Fibroblast of mammary gland (primary cell): ENCODE data around the gene LAPTM5.

Source experiments
- DNase-seq: peaks from one replicate; pipeline ENCODE4 v3.0.0-alpha.2; 2010; ENCODE audit warnings: low read depth
- H3K4me3 ChIP-seq: 2 replicates; pipeline ENCODE4 v1.5.1; 2011; ENCODE audit warnings: low read depth, mild to moderate bottlenecking, low read length, moderate library complexity; ENCODE audit not compliant: control insufficient read depth
- CTCF ChIP-seq: conservative IDR thresholded peaks from 2 replicates; pipeline ENCODE4 v1.5.1; 2011; ENCODE audit warnings: low read depth, low read length, inconsistent platforms; ENCODE audit not compliant: control insufficient read depth, insufficient read depth

The LAPTM5 gene

GRCh38 chr1:30728340-30728739 lies 29.2 kb downstream of the LAPTM5 start:
- H3K4me3 ChIP-seq, result no peak overlapping the region
- no peak for TF ChIP-seq CTCF
- no peak for DNase-seq

GRCh38 chr1:30727824-30728223 lies 29.8 kb downstream of the LAPTM5 start:
- peak; percentile 34 for DNase-seq
- TF ChIP-seq CTCF, result no peak

DNA sequence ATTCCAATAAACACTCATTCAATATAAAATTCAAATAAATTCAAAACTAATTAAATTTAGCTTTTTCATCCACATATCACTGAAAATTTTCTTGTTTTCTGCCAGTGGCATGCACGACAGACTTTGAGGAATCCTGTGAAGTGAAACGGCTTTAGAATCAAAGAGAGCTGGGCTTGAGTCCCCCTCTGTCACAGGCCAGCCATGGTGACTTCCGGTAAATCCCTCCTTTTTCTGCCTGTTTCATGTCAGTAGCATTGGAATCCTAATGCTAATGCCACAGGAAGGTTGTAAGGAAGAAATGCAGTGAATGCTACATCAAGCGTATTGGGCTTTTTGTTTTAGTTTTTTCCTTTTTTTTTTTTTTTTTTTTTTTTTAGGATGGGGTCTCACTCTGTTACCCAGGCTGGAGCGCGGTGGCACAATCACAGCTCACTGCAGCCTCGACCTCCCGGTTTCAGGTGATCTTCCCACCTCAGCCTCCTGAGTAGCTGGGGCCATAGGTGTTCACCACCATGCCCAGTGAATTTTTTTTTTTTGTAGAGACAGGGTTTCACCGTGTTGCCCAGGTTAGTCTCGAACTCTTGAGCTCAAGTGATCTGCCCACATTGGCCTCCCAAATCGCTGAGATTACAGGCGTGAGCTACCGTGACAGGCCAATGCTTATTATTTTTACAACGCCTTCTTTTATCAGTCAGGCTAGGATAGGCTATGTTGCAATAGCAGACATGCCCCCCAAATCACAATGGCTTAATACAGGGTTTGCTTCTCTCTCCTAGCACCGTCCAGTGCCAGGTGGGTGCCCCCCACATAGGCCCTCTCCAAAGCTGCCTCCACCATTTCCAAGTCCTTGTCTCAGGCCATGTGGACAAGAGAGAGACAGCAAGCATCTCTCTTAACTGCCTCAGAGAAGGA lies 30.5 kb downstream of the LAPTM5 start:
- DNase-seq, result no peak
- H3K4me3 ChIP-seq, result no peak overlapping the region
- TF ChIP-seq CTCF, result no peak

More at GRCh38 chr1:30727824-30728223, 29.8 kb downstream of the LAPTM5 start:
- no peak overlapping the region for H3K4me3 ChIP-seq

DNA sequence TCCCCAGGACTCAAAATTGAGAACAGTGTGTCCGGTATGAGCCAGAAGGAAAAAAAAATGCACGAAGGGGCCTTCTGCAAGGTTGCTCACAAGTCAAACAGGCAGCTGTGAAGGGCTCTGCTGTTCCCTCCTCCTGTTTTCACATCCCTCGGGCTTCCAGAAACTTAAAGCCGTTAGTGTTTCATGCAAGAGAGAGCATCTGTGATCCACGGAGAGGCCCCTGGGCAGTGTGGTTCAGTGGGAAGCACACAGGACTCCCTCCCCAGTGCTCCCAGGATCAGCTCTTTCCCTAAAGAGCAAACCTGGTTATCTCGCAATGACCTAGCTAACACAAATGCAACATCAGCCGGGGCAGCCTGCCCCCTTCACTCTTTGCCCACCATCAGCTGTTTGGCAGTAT lies 31.3 kb downstream of the LAPTM5 start:
- DNase-seq, result no peak
- no peak overlapping the region for H3K4me3 ChIP-seq
- no peak for TF ChIP-seq CTCF

- no peak for DNase-seq
- no peak for TF ChIP-seq CTCF
- H3K4me3 ChIP-seq, result no peak overlapping the region
Measured at GRCh38 chr1:30725450-30726095, 32.0 kb downstream of the LAPTM5 start.

GRCh38 chr1:30724655-30725421 lies 32.7 kb downstream of the LAPTM5 start:
- no peak for TF ChIP-seq CTCF
- no peak for DNase-seq
- no peak overlapping the region for H3K4me3 ChIP-seq
